GM23248 (cell line): Measurements from ENCODE around the gene TUBA4A.

Experiments
- EZH2 ChIP-seq: fragments of 200-600 bp; sonication (generic); IDR thresholded peaks from 2 replicates; pipeline ENCODE4 v1.6.1; 2018; ENCODE audit warnings: antibody characterized with exemption, mild to moderate bottlenecking; ENCODE audit not compliant: insufficient read depth, poor library complexity, severe bottlenecking
- EZH2phosphoT487 ChIP-seq: fragments of 200-600 bp; sonication (generic); IDR thresholded peaks from 2 replicates; pipeline ENCODE4 v1.6.1; 2018; ENCODE audit warnings: antibody characterized with exemption, moderate library complexity, mild to moderate bottlenecking, low read depth; ENCODE audit not compliant: insufficient read depth

DNA sequence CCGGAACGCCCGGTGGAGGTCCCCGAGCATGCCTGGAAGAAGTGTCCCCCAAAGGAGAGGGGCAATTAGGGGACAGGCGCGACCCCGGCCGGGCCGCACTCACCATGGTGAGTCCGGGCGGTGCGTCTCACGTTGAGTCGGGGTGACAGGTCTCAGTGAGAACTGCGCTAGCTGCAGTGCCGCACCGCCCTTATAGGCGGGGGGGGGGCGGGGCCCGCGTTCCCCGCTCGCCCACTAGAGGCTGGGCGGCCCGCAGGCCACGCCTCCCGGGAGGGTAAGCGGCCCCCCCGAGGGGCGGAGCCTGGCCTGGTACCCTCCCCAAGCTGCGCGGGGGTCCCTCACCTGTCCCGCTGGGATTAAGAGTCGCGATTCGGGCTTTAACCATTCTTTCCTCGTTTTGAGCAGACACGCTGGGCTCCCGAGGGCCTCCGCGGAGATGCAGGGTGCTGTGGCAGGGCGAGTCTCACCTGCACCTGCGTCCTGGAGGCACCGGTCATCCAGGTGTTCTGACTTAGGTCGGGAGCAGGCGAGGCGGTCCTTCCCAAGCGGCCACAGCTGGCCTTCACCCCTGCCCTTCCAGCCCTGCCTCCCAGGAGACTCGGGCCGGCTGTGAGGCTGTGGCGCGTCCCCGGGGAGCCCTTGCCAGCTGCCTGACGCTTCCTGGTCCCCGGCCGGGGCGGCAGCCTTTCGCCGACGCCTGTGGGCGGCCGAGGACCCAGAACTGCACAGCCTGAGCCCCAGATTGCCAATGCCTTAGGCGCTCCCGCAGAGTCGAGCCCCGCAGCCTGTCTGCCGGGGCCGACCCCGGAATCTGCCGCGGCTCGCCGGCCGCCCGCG, at the start of gene TUBA4A:
- TF ChIP-seq EZH2 = no peak
- no peak for TF ChIP-seq EZH2phosphoT487
